Cardiac muscle cell (in vitro differentiated cells and primary cell): ENCODE results near the gene RAB38. TPM values are rescaled to one million over a fixed set of nuclear protein-coding genes. Genes with fewer than 3 reads are reported as not detected.

Experiments used
- DNase-seq, 2 donors: peaks; one replicate each; pipeline versions ENCODE4 v3.0.0 to v3.0.0-alpha.2; 2010 to 2017; ENCODE audit warnings: low read depth in 1 of 2, low spot score in 1 of 2
- H3K27ac ChIP-seq: fragments of 200-600 bp; sonication (generic); 2 replicates; pipeline ENCODE4 v1.5.1; 2016
- H3K27me3 ChIP-seq: fragments of 200-600 bp; sonication (generic); 2 replicates; pipeline ENCODE4 v1.6.0; 2016; ENCODE audit warnings: control low read depth
- H3K36me3 ChIP-seq: fragments of 200-600 bp; sonication (generic); 2 replicates; pipeline ENCODE4 v1.5.1; 2016; ENCODE audit warnings: control low read depth
- H3K4me1 ChIP-seq: fragments of 200-600 bp; sonication (generic); 2 replicates; pipeline ENCODE4 v1.8.1; 2017; ENCODE audit warnings: low read depth, mild to moderate bottlenecking, mixed run types
- H3K4me3 ChIP-seq: fragments of 200-600 bp; sonication (generic); 2 replicates; pipeline ENCODE4 v1.5.1; 2016; ENCODE audit warnings: mild to moderate bottlenecking
- H3K9me3 ChIP-seq: fragments of 200-600 bp; sonication (generic); 2 replicates; pipeline ENCODE4 v1.5.1; 2017; ENCODE audit warnings: low read depth, mild to moderate bottlenecking, control low read depth
- polyA plus RNA-seq: library from polyadenylated mRNA; unstranded; fragments of >200 nt; fragmentation: Nextera tagmentation; extraction: Ambion mirVana; gene quantifications from 2 replicates; pipeline ENCODE4 v1.2.1, GENCODE V29; 2016
- total RNA-seq: library from RNA; depleted of rRNA; stranded (reverse); fragments of >200 nt; gene quantifications from 2 replicates; pipeline ENCODE4 v1.2.3, GENCODE V29; 2016
- TF ChIP-seq, protein P1 (sequence below): IDR thresholded peaks from 2 replicates; pipeline ENCODE4 v1.5.1; 2012; ENCODE audit warnings: low read depth, mild to moderate bottlenecking, low read length

RAB38 gene
- total and polyA plus RNA-seq, 2 experiments from 2014 or later = 7.7 to 12.0 TPM

- no peak overlapping the region for H3K4me3 ChIP-seq
- H3K9me3 ChIP-seq = no peaks in the 10 kb centered on the region
- H3K36me3 ChIP-seq = no peaks in the 10 kb centered on the region
- H3K4me1 ChIP-seq = peaks cover 13% of the 10 kb centered on the region
- H3K27ac ChIP-seq = no peak overlapping the region
- TF ChIP-seq, protein P1, sequence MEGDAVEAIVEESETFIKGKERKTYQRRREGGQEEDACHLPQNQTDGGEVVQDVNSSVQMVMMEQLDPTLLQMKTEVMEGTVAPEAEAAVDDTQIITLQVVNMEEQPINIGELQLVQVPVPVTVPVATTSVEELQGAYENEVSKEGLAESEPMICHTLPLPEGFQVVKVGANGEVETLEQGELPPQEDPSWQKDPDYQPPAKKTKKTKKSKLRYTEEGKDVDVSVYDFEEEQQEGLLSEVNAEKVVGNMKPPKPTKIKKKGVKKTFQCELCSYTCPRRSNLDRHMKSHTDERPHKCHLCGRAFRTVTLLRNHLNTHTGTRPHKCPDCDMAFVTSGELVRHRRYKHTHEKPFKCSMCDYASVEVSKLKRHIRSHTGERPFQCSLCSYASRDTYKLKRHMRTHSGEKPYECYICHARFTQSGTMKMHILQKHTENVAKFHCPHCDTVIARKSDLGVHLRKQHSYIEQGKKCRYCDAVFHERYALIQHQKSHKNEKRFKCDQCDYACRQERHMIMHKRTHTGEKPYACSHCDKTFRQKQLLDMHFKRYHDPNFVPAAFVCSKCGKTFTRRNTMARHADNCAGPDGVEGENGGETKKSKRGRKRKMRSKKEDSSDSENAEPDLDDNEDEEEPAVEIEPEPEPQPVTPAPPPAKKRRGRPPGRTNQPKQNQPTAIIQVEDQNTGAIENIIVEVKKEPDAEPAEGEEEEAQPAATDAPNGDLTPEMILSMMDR = no peak
- DNase-seq = no peak
- H3K27me3 ChIP-seq = no peaks in the 10 kb centered on the region
These were observed 3.3 kb downstream of the RAB38 start for GRCh38 chr11:88171982-88172381.

GRCh38 chr11:88170673-88171072 lies 4.6 kb downstream of the RAB38 start:
- Histone ChIP-seq H3K27me3 (no peaks in the 10 kb centered on the region), H3K4me1 (peaks cover 13% of the 10 kb centered on the region), H3K4me3 (no peak overlapping the region), H3K36me3 (no peaks in the 10 kb centered on the region), H3K9me3 (no peaks in the 10 kb centered on the region), H3K27ac (no peak overlapping the region)
- no peak for DNase-seq
- TF ChIP-seq, protein P1 = no peak

DNA sequence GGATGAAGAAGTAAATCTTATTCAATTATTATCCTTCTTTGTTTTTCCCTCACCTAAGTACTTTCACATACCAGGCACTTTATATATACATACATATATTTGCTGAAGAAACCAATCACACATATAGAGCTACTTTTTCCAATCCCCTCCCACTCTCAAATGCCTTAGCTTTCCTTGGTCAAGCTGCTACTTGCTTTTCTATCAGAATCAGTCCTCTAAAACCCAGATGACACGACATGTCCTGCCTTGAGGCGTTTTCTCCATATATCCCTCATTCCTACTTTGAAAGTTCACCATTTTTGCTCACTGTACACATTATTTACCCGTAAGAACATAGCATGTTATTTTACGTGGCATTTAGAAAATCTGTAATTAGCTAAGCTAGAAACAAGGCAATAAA lies 5.4 kb downstream of the RAB38 start:
- DNase-seq = no peak
- Histone ChIP-seq H3K27me3 (no peaks in the 10 kb centered on the region), H3K4me1 (peaks cover 13% of the 10 kb centered on the region), H3K4me3 (no peak overlapping the region), H3K36me3 (no peaks in the 10 kb centered on the region), H3K27ac (no peak overlapping the region), H3K9me3 (no peaks in the 10 kb centered on the region)
- TF ChIP-seq, protein P1 = no peak

DNA sequence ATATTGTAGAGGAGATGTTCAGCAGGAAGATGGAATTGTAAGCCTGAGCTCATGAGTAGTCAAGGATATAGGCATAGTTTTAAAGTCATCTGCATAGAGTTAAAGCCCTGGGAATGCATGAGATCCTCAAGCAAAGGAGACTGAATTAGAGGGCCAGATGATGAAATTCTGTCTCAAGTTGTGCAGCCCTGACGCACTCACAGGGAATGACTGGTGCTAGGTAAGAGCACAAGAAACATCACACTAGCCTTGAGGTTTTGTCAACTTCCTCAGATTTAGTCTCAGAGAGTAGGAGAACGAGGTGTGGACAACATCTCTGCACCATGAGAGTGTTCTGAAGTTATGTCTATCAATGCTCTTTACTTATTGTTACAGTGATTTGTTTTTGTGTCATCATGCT lies 5.8 kb downstream of the RAB38 start:
- no peak overlapping the region for H3K27ac ChIP-seq
- no peaks in the 10 kb centered on the region for H3K27me3 ChIP-seq
- no peaks in the 10 kb centered on the region for H3K36me3 ChIP-seq
- H3K9me3 ChIP-seq = no peaks in the 10 kb centered on the region
- no peak overlapping the region for H3K4me3 ChIP-seq
- TF ChIP-seq, protein P1 = no peak
- peak in 1 of 2 donors; percentile 4 for DNase-seq
- H3K4me1 ChIP-seq = peaks cover 12% of the 10 kb centered on the region

GRCh38 chr11:88167853-88168252 lies 7.4 kb downstream of the RAB38 start:
- Histone ChIP-seq H3K27me3 (no peaks in the 10 kb centered on the region), H3K9me3 (no peaks in the 10 kb centered on the region), H3K27ac (no peak overlapping the region), H3K36me3 (no peaks in the 10 kb centered on the region), H3K4me1 (no peaks in the 10 kb centered on the region), H3K4me3 (no peak overlapping the region)
- TF ChIP-seq, protein P1 = no peak
- DNase-seq = no peak
